GM12878 (cell line): ENCODE measurements around the gene COL6A3.

ENCODE experiments used
- ATF2 ChIP-seq: IDR thresholded peaks from 2 replicates; pipeline ENCODE4 v1.6.1; 2012; ENCODE audit warnings: low read length, inconsistent platforms
- ATF3 ChIP-seq: IDR thresholded peaks from 2 replicates; pipeline ENCODE4 v1.6.1; 2011; ENCODE audit warnings: low read depth, mild to moderate bottlenecking, low read length, moderate library complexity, borderline replicate concordance; ENCODE audit errors: extremely low read depth
- CBX5 ChIP-seq: sonication (generic); IDR thresholded peaks from 2 replicates; pipeline ENCODE4 v1.6.1; 2016; ENCODE audit warnings: low read depth, moderate library complexity, mild to moderate bottlenecking, inconsistent platforms
- EP300 ChIP-seq, 2 experiments: fragments of 150-350 bp in 1 of 2; IDR thresholded peaks; 2 replicates each; pipeline ENCODE4 v1.6.1; 2011 to 2012; ENCODE audit warnings: low read depth in 2 of 2, low read length in 2 of 2, borderline replicate concordance in 1 of 2, improper control_type of control experiment in 1 of 2, inconsistent platforms in 1 of 2; ENCODE audit not compliant: control insufficient read depth in 1 of 2
- ESRRA ChIP-seq: IDR thresholded peaks from 2 replicates; pipeline ENCODE4 v1.6.1; 2012; ENCODE audit warnings: mild to moderate bottlenecking, low read length, improper control_type of control experiment
- NFYB ChIP-seq: IDR thresholded peaks from 2 replicates; pipeline ENCODE4 v1.6.1; 2011; ENCODE audit warnings: low read depth, mild to moderate bottlenecking, low read length, improper control_type of control experiment, moderate library complexity; ENCODE audit not compliant: insufficient read depth
- PBX3 ChIP-seq: IDR thresholded peaks from 2 replicates; pipeline ENCODE4 v1.6.1; 2011; ENCODE audit warnings: mild to moderate bottlenecking, low read depth, low read length, moderate library complexity; ENCODE audit not compliant: insufficient replicate concordance
- POLR2AphosphoS5 ChIP-seq: IDR thresholded peaks from 2 replicates; pipeline ENCODE4 v1.6.1; 2011; ENCODE audit warnings: mild to moderate bottlenecking, low read length, inconsistent platforms
- SIN3A ChIP-seq: IDR thresholded peaks from 2 replicates; pipeline ENCODE4 v1.6.1; 2012; ENCODE audit warnings: low read depth, low read length, improper control_type of control experiment
- SMARCA5 ChIP-seq: fragments of 450-650 bp; IDR thresholded peaks from 2 replicates; pipeline ENCODE4 v1.6.1; 2017; ENCODE audit warnings: mild to moderate bottlenecking
- SMC3 ChIP-seq: IDR thresholded peaks from 2 replicates; pipeline ENCODE4 v1.6.1; 2011; ENCODE audit warnings: low read length, improper control_type of control experiment, borderline replicate concordance
- SREBF2 ChIP-seq: IDR thresholded peaks from 2 replicates; pipeline ENCODE4 v1.6.1; 2012; ENCODE audit warnings: mild to moderate bottlenecking, low read length

DNA sequence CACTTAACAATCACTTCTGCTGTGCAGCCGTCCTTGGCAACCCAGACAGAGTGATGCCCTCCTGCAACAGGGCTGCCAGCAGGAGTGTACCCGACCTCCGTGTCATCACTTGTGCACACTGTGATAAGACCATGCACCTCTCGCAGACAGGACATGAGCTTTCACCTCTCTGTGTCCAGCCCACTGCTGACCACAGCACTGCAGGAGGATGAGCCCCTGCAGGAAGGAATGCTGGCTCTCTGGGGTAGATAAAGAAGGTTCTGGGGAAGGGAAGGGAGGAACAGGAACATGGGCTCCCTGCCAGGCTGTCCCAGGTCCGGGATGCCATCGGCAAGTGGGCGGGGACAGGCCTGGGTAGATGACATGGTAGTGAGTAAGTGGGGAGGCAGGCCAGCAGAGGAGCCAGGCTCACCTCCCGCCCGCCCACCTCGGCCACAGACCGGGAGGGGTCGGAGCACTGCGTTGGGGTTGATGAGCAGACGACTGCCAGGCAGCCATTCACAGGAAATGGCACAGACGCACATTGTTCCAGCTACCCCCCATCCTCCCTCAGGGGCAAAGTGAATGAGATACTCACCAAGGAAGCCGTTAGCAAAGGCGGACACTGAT is 18.6 kb upstream of the COL6A3 start:
- TF ChIP-seq ATF2 (no peak), SMC3 (no peak), SIN3A (no peak), ESRRA (no peak), POLR2AphosphoS5 (no peak), SREBF2 (no peak), NFYB (no peak), EP300 (IDR thresholded peaks at IDR 0.05; ENCODE audit: borderline replicate concordance in 1 of 2, control insufficient read depth in 1 of 2, low read depth in 2 of 2, low read length in 2 of 2) (no peak), ATF3 (no peak), SMARCA5 (no peak), CBX5 (no peak), PBX3 (no peak)
